MCF 10A (cell line): Measurements from ENCODE around the gene CFAP65. TPM values are rescaled to one million over a fixed set of nuclear protein-coding genes. Genes with fewer than 3 reads are reported as not detected.

Experiments
- BruUV-seq: library from RNA; stranded (reverse); fragments of 400-500 nt; replicated peaks from 2 replicates; lab custom pipeline; 2021; lab: Mats Ljungman, UMichigan
- CTCF ChIA-PET: fragments of 300-600 bp; sonication (Branson Sonifier 250); formaldehyde crosslinking; extraction: SDS; loops from one replicate; lab custom pipeline; 2021; ENCODE audit warnings: antibody characterized with exemption, inconsistent platforms; lab: Yijun Ruan, JAX
- POLR2A ChIA-PET: fragments of 300-600, 350-650 bp; sonication (Branson Sonifier 250); formaldehyde crosslinking; extraction: SDS; loops from one replicate; lab custom pipeline; 2020; ENCODE audit warnings: antibody characterized with exemption, inconsistent platforms; lab: Yijun Ruan, JAX
- DNase-seq: peaks from one replicate; pipeline ENCODE4 v3.0.0-alpha.2; 2018; ENCODE audit not compliant: unreplicated experiment
- H3K27ac Mint-ChIP-seq: one replicate; pipeline ENCODE4 v1.8.0; 2022; ENCODE audit warnings: mild to moderate bottlenecking, low read depth, mixed read lengths; ENCODE audit not compliant: unreplicated experiment
- H3K27me3 Mint-ChIP-seq: one replicate; pipeline ENCODE4 v1.8.0; 2022; ENCODE audit warnings: mixed read lengths; ENCODE audit not compliant: insufficient read depth, unreplicated experiment
- H3K36me3 Mint-ChIP-seq: one replicate; pipeline ENCODE4 v1.8.0; 2022; ENCODE audit warnings: mild to moderate bottlenecking, moderate library complexity, mixed read lengths; ENCODE audit not compliant: insufficient read depth, unreplicated experiment
- H3K4me1 Mint-ChIP-seq: one replicate; pipeline ENCODE4 v1.8.0; 2022; ENCODE audit warnings: mixed read lengths; ENCODE audit not compliant: insufficient read depth, unreplicated experiment
- H3K4me3 Mint-ChIP-seq: one replicate; pipeline ENCODE4 v1.8.0; 2022; ENCODE audit warnings: mild to moderate bottlenecking, moderate library complexity, mixed read lengths; ENCODE audit not compliant: unreplicated experiment
- H3K9me3 Mint-ChIP-seq: one replicate; pipeline ENCODE4 v1.8.0; 2022; ENCODE audit warnings: mixed read lengths; ENCODE audit not compliant: unreplicated experiment
- intact Hi-C: fragments of 100-400 bp; cut with micrococcal nuclease; formaldehyde crosslinking; loops from 2 replicates; pipeline ENCODE4 v1.14.1; 2022
- total RNA-seq: library from RNA; stranded (reverse); gene quantifications from 2 replicates; pipeline ENCODE4 v1.2.3, GENCODE V29; 2022
- TF ChIP-seq, protein P1 (sequence below): fragments of 200-600 bp; IDR thresholded peaks from one replicate; pipeline ENCODE4 v1.8.0; 2022; ENCODE audit warnings: antibody characterized with exemption, mild to moderate bottlenecking; ENCODE audit not compliant: unreplicated experiment

The CFAP65 gene
- total RNA-seq, 1 experiment from 2014 or later, result not detected

DNA sequence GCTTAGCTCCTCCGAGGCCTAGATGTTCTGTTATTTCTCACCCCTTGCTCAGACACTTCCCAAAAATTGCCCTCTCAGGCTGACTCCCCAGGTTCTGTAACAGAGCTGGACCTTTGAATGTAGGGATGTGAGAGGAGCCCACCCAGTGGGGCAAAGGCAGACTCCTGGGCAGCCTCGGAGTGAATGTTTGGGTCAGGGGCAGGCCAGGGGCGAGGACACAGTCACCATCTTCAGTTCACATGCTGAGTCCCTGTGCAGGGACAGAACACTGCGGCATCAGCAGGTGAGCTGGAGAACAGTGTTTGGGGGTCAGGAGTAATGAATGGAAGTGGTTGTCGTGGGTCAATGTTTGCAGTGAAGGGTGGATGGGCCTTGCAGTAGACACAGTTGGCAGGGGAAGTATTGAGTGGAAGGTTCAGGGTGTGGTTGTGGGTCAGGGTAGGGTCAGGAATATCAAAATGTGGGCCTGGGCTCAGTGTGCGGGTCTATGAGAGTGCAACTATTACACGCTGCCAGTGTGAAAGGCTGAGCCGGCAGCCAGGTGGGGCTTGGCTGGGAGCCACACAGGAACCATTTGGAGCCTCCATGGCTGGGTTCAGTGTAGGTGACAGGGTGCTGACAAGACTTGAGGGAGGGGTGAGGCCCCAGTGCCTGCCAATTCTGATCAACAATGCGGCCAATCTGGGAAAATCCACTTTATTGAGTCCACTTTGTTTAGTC, 15.0 kb upstream of the CFAP65 start:
- Mint-ChIP-seq H3K27me3 (peaks cover 57% of the 10 kb centered on the region), H3K4me3 (no peak overlapping the region), H3K4me1 (no peaks in the 10 kb centered on the region), H3K36me3 (no peaks in the 10 kb centered on the region), H3K27ac (no peak overlapping the region), H3K9me3 (no peaks in the 10 kb centered on the region)
- POLR2A ChIA-PET, result no interaction called here
- BruUV-seq, result no TSS peak
- CTCF ChIA-PET, result interaction anchor here (0.5 to 3.5 kb wide), 6 partner anchors 26 to 179 kb away, joined by 3 to 55 read pairs (median 5); no protein-coding TSS in a partner anchor
- no peak for DNase-seq
- intact Hi-C loops, result no loop called here
- TF ChIP-seq, protein P1, sequence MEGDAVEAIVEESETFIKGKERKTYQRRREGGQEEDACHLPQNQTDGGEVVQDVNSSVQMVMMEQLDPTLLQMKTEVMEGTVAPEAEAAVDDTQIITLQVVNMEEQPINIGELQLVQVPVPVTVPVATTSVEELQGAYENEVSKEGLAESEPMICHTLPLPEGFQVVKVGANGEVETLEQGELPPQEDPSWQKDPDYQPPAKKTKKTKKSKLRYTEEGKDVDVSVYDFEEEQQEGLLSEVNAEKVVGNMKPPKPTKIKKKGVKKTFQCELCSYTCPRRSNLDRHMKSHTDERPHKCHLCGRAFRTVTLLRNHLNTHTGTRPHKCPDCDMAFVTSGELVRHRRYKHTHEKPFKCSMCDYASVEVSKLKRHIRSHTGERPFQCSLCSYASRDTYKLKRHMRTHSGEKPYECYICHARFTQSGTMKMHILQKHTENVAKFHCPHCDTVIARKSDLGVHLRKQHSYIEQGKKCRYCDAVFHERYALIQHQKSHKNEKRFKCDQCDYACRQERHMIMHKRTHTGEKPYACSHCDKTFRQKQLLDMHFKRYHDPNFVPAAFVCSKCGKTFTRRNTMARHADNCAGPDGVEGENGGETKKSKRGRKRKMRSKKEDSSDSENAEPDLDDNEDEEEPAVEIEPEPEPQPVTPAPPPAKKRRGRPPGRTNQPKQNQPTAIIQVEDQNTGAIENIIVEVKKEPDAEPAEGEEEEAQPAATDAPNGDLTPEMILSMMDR, result no peak

DNA sequence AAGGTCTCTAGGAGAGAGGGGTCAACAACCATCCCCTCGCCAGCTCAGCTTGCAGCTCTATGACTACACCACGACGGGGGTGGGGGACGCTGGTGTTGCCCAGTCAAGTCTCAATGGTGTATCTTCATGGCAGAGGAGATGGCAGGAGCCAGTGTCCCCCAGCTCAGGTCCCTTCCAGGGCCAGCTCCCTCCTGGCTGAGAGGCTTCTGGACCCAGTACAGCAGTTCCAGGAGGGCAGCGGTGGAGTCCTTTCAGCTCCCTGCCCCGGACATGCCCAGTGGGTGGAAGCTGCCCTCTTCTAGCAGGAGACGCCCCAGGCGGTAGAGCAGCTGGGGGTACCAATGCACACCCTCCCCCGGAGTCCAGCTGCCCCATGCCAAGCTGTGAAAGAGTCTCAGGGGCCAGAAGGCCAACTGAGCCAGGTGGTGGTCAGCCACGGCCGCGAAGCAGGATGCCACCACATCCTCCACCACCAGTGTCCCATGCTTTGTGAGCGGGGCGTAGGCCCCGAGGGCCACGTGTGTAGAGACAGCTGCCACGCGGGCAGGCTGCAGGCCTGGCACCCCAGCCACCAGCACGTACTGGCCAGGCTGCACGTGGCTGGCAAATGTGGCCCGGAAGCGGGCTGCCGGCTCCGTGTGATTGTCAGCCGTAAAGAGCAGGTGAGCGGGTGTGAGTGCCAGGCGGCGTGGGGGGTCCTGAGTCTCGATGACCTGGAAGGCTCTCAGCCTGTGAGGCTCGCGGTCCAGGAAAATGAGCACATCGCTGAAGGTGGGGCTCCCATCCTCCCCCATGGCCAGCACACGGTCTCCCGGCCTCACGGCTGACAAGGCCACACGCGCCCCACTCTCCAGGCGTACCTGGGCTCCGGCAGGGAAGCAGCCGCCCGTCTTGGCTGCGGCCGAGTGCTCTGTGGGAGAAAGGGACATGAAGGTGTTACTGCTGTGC, 13.9 kb upstream of the CFAP65 start:
- intact Hi-C loops, result no loop called here
- BruUV-seq, result no TSS peak
- POLR2A ChIA-PET, result no interaction called here

DNA sequence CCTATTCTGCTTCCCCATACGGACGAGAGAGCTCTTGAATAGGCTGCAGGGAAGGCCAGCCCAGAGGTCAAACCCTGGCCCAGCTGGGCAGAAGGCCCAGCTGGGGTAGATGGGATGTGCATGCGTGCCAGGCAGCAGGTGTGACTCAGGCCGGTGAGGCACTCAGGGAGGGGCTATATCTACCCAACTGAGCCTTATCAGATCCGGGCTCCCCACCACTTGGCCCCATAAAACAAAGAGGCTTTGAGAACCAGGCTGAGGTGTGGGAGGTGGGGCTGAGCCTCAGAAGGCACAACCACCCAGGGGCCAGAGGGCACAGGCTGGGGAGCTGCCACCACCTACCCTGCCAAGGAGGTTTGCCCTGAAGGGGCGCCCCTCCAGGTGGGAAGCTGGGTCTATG, 8.0 kb upstream of the CFAP65 start:
- ChIA-PET CTCF (interaction anchor here (1.0 kb wide), 2 partner anchors 23 to 59 kb away, joined by 3 read pairs; no protein-coding TSS in a partner anchor), POLR2A (no interaction called here)
- Mint-ChIP-seq H3K36me3 (no peaks in the 10 kb centered on the region), H3K27me3 (peaks cover 66% of the 10 kb centered on the region), H3K9me3 (no peaks in the 10 kb centered on the region), H3K27ac (no peak overlapping the region), H3K4me1 (no peaks in the 10 kb centered on the region), H3K4me3 (no peak overlapping the region)
- no peak for DNase-seq
- BruUV-seq, result no TSS peak
- intact Hi-C loops, result no loop called here
- TF ChIP-seq, protein P1, result no peak

More for the DNA sequence above, 13.9 kb upstream of the CFAP65 start:
- Mint-ChIP-seq H3K9me3 (no peaks in the 10 kb centered on the region), H3K4me3 (no peak overlapping the region), H3K27me3 (peaks cover 62% of the 10 kb centered on the region), H3K27ac (no peak overlapping the region), H3K36me3 (no peaks in the 10 kb centered on the region), H3K4me1 (no peaks in the 10 kb centered on the region)
- CTCF ChIA-PET, result interaction anchor here (0.6 to 3.5 kb wide), 5 partner anchors 20 to 102 kb away, joined by 3 to 22 read pairs (median 3); no protein-coding TSS in a partner anchor
- no peak for DNase-seq
- TF ChIP-seq, protein P1, result no peak
